ENCODE results near the gene MAP4K4. TPM values are rescaled to one million over a fixed set of nuclear protein-coding genes. Genes with fewer than 3 reads are reported as not detected.

The MAP4K4 gene
- polyA plus RNA-seq, 1 experiment = 53.5 TPM

GRCh38 chr2:101682311-101682710 lies 15.2 kb upstream of the MAP4K4 start:
- TF ChIP-seq CTCF (IDR thresholded peaks at IDR 0.05; ENCODE audit: insufficient read depth, low read depth, low read length) = no peak
- Histone ChIP-seq H3K4me3 (ENCODE audit: low read depth, low read length) (no peak overlapping the region), H3K36me3 (ENCODE audit: control insufficient read depth, insufficient read depth, low read length) (no peaks in the 10 kb centered on the region), H3K27me3 (ENCODE audit: control insufficient read depth, insufficient read depth, low read length) (no peaks in the 10 kb centered on the region)
- DNase-seq (ENCODE audit: low read depth) = no peak
- CTCF ChIA-PET = no interaction called here
- POLR2A ChIA-PET = no interaction called here

- CTCF ChIA-PET = no interaction called here
- Histone ChIP-seq H3K4me3 (ENCODE audit: low read depth, low read length) (no peak overlapping the region), H3K36me3 (ENCODE audit: control insufficient read depth, insufficient read depth, low read length) (no peaks in the 10 kb centered on the region), H3K27me3 (ENCODE audit: control insufficient read depth, insufficient read depth, low read length) (no peaks in the 10 kb centered on the region; the same call in 1 of the 2 replicates)
- POLR2A ChIA-PET = no interaction called here
- no peak for DNase-seq (ENCODE audit: low read depth)
- TF ChIP-seq CTCF (IDR thresholded peaks at IDR 0.05; ENCODE audit: insufficient read depth, low read depth, low read length) = no peak
Measured at GRCh38 chr2:101684313-101684712, 13.2 kb upstream of the MAP4K4 start.

- Histone ChIP-seq H3K4me3 (ENCODE audit: low read depth, low read length) (no peak overlapping the region), H3K36me3 (ENCODE audit: control insufficient read depth, insufficient read depth, low read length) (no peaks in the 10 kb centered on the region), H3K27me3 (ENCODE audit: control insufficient read depth, insufficient read depth, low read length) (no peaks in the 10 kb centered on the region; the same call in 1 of the 2 replicates)
- CTCF ChIA-PET = interaction anchor here (1.1 kb wide), 1 partner anchor 170 kb away, joined by 4 read pairs; no protein-coding TSS in a partner anchor
- POLR2A ChIA-PET = no interaction called here
- no peak for TF ChIP-seq CTCF (IDR thresholded peaks at IDR 0.05; ENCODE audit: insufficient read depth, low read depth, low read length)
- DNase-seq (ENCODE audit: low read depth) = no peak
Measured at GRCh38 chr2:101688261-101688660, 9.2 kb upstream of the MAP4K4 start.

- ChIA-PET POLR2A (no interaction called here), CTCF (interaction anchor here (1.1 kb wide), 1 partner anchor 171 kb away, joined by 4 read pairs; no protein-coding TSS in a partner anchor)
- no peak for DNase-seq (ENCODE audit: low read depth)
- Histone ChIP-seq H3K27me3 (ENCODE audit: control insufficient read depth, insufficient read depth, low read length) (no peaks in the 10 kb centered on the region; the same call in 1 of the 2 replicates), H3K4me3 (ENCODE audit: low read depth, low read length) (no peak overlapping the region), H3K36me3 (ENCODE audit: control insufficient read depth, insufficient read depth, low read length) (no peaks in the 10 kb centered on the region)
- TF ChIP-seq CTCF (IDR thresholded peaks at IDR 0.05; ENCODE audit: insufficient read depth, low read depth, low read length) = no peak
Measured at GRCh38 chr2:101689114-101689825, 8.2 kb upstream of the MAP4K4 start.

- POLR2A ChIA-PET = no interaction called here
- Histone ChIP-seq H3K36me3 (ENCODE audit: control insufficient read depth, insufficient read depth, low read length) (no peaks in the 10 kb centered on the region), H3K27me3 (ENCODE audit: control insufficient read depth, insufficient read depth, low read length) (no peaks in the 10 kb centered on the region; the same call in 1 of the 2 replicates), H3K4me3 (ENCODE audit: low read depth, low read length) (no peak overlapping the region)
- no peak for DNase-seq (ENCODE audit: low read depth)
- CTCF ChIA-PET = no interaction called here
- no peak for TF ChIP-seq CTCF (IDR thresholded peaks at IDR 0.05; ENCODE audit: insufficient read depth, low read depth, low read length)
Measured at GRCh38 chr2:101690547-101691152, 6.9 kb upstream of the MAP4K4 start.

Measured in BJ (cell line).